Loucy (cell line): ENCODE data around the gene CCM2L.

Source experiments
- CTCF ChIP-seq: fragments of 200-600 bp; sonication (generic); conservative IDR thresholded peaks from 2 replicates; pipeline ENCODE4 v1.5.1; 2014; ENCODE audit warnings: mild to moderate bottlenecking, antibody characterized with exemption, low read length
- EZH2phosphoT487 ChIP-seq: fragments of 200-600 bp; IDR thresholded peaks from 2 replicates; pipeline ENCODE4 v1.6.1; 2018; ENCODE audit warnings: antibody characterized with exemption, mild to moderate bottlenecking, moderate library complexity, borderline replicate concordance

DNA sequence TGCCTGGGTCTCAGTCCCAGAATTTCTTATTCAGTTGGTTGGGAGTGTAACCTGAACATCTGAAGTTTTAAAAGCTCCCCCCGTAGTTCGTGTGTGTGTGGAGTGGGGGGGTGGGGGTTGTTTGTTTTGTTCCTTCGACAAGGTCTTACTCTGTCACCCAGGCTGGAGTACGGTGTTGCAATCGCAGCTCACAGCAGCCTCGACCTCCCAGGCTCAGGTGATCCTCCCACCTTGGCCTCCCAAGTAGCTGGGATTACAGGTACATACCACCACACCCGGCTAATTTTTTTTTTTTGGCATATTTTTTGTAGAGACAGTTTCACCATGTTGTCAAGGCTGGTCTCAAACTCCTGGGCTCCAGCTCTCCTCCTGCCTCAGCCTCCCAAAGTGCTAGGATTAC is 3.1 kb downstream of the CCM2L start:
- TF ChIP-seq CTCF (no peak), EZH2phosphoT487 (no peak)
